ENCODE measurements around the gene CCNY. TPM values are rescaled to one million over a fixed set of nuclear protein-coding genes. Genes with fewer than 3 reads are reported as not detected.

The CCNY gene
- total and polyA plus RNA-seq, 2 of the 4 experiments (the other 2 are of a cell fraction), result 38.0 to 131 TPM

GRCh38 chr10:35540296-35541164 lies 204.2 kb downstream of the CCNY start:
- no peak overlapping the region for H4K8ac ChIP-seq (ENCODE audit: low read depth in 2 of 2, low read length in 2 of 2)
- intact Hi-C loops (cut with micrococcal nuclease), result no loop called here

More at GRCh38 chr10:35540296-35541164, 204.2 kb downstream of the CCNY start:
- dilution Hi-C loops (cut with HindIII; ENCODE audit: low sequenced_read_pairs, unreplicated experiment), result no loop called here
- Histone ChIP-seq H4K5ac (ENCODE audit: low read depth, low read length) (no peak overlapping the region), H3K9me1 (ENCODE audit: insufficient read depth, low read length) (peaks cover 19% of the 10 kb centered on the region; the same call in 1 of the 2 replicates), H3K14ac (replicated peaks; ENCODE audit: low read depth, low read length) (no peak overlapping the region), H3K9ac (ENCODE audit: low read depth, low read length) (no peak overlapping the region), H2AK5ac (ENCODE audit: low read depth, low read length) (no peak overlapping the region), H2BK20ac (ENCODE audit: low read depth, low read length) (no peak overlapping the region), H2BK120ac (ENCODE audit: low read depth, low read length) (no peak overlapping the region), H3K27ac (ENCODE audit: insufficient read depth, low read length) (no peak overlapping the region), H2BK15ac (ENCODE audit: low read depth, low read length) (no peak overlapping the region), H3K4me2 (ENCODE audit: low read depth, low read length) (no peak overlapping the region), H3K23ac (ENCODE audit: low read depth, low read length) (no peak overlapping the region), H2AFZ (replicated peaks; ENCODE audit: low read length, poor library complexity) (no peak overlapping the region), H3K36me3 (ENCODE audit: control insufficient read depth, insufficient read depth, low read length) (peaks cover 13% of the 10 kb centered on the region), H3K27me3 (ENCODE audit: control insufficient read depth, insufficient read depth, low read length) (no peaks in the 10 kb centered on the region), H3K56ac (ENCODE audit: extremely low read depth, insufficient read depth, low read length) (no peak overlapping the region), H3K18ac (ENCODE audit: low read depth, low read length) (no peak overlapping the region), H2AK9ac (replicated peaks; ENCODE audit: low read depth, low read length, poor library complexity) (no peak overlapping the region), H3K4me1 (ENCODE audit: control insufficient read depth, insufficient read depth, low read length) (0 out of 2 replicates have a peak, but pooled peaks cover 4% of the 10 kb centered on the region), H3K9me3 (ENCODE audit: control insufficient read depth, insufficient read depth, low read length) (no peaks in the 10 kb centered on the region), H4K20me1 (ENCODE audit: insufficient read depth, low read length) (no peaks in the 10 kb centered on the region), H4K91ac (ENCODE audit: insufficient read depth, low read depth, low read length) (no peak overlapping the region), H3K79me1 (ENCODE audit: low read depth in 1 of 2, low read length in 2 of 2) (peaks cover 14 to 45% of the 10 kb centered on the region in 2 experiments), H3K4ac (ENCODE audit: low read depth, low read length) (no peak overlapping the region), H2BK5ac (ENCODE audit: low read depth, low read length, poor library complexity, severe bottlenecking) (no peak overlapping the region), H3K4me3 (ENCODE audit: insufficient read depth, low read depth, low read length) (no peak overlapping the region)
- BruUV-seq (replicated peaks), result no TSS peak
- ATAC-seq (ENCODE audit: low read depth), result no peak
- no peak for DNase-seq
- in situ Hi-C loops (cut with MboI; ENCODE audit: low sequenced_read_pairs), result no loop called here
- CTCF ChIA-PET, result interaction anchor here (0.5 kb wide), 1 partner anchor 1131 kb away, joined by 3 read pairs; no protein-coding TSS in a partner anchor
- POLR2A ChIA-PET (ENCODE audit: unreplicated experiment), result no interaction called here
- TF ChIP-seq CHD1 (IDR thresholded peaks at IDR 0.05; ENCODE audit: low read depth, low read length), result no peak
- no peak for TF ChIP-seq USF2 (IDR thresholded peaks at IDR 0.05; ENCODE audit: low read depth, low read length)
- TF ChIP-seq BHLHE40 (IDR thresholded peaks at IDR 0.05; ENCODE audit: low read depth, low read length), result no peak
- TF ChIP-seq MAZ (IDR thresholded peaks at IDR 0.05; ENCODE audit: borderline replicate concordance, low read depth, low read length), result no peak
- no peak for TF ChIP-seq RAD21 (IDR thresholded peaks at IDR 0.05; ENCODE audit: low read length)
- no peak for TF ChIP-seq FOS (IDR thresholded peaks at IDR 0.05; ENCODE audit: low read depth, low read length)
- no peak for TF ChIP-seq CEBPB (IDR thresholded peaks at IDR 0.05; ENCODE audit: low read depth, low read length)
- no peak for TF ChIP-seq RFX5 (IDR thresholded peaks at IDR 0.05; ENCODE audit: low read depth, low read length)
- no peak for TF ChIP-seq MXI1 (IDR thresholded peaks at IDR 0.05; ENCODE audit: borderline replicate concordance, low read depth, low read length)
- TF ChIP-seq MAFK (IDR thresholded peaks at IDR 0.05; ENCODE audit: low read depth, low read length), result no peak
- no peak for TF ChIP-seq SMC3 (IDR thresholded peaks at IDR 0.05; ENCODE audit: low read depth, low read length)
- WGBS, 2 experiments (ENCODE audit: extremely low coverage in 2 of 2, insufficient read length in 1 of 2), result no CpG with 5 or more reads among the region's 7 CpGs
